Erythroblast (primary cell): ENCODE results near the gene CZIB.

Experiments
- GATA1 ChIP-seq: IDR thresholded peaks from 2 replicates; pipeline ENCODE4 v1.6.1; 2011; ENCODE audit warnings: low read depth, mild to moderate bottlenecking, control low read depth, low read length, moderate library complexity
- POLR2A ChIP-seq: IDR thresholded peaks from 2 replicates; pipeline ENCODE4 v1.6.1; 2011; ENCODE audit warnings: mild to moderate bottlenecking, low read length

DNA sequence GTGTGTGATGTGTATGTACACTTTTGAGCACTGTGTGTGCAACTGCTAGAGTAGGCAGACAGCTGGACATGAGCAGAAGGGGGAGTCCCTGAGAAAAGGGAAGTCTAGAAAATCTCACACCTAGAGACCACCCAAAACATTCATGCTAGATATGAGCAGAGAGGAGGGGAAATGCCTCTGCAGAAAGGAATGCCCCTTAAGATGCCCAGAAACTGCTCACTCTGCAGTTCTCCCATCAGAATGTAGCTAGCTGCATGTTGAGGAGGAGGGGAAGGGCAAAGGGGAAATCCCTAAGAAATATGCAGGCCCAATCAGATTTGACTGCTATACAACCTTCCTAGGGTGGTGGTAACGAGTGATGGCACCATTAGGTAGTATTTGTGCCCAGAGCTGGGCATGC is 49.7 kb upstream of the CZIB start:
- TF ChIP-seq POLR2A (no peak), GATA1 (no peak)
